ENCODE measurements around the gene RALB.

RALB gene

GRCh38 chr2:120334068-120334467 is 81.4 kb downstream of the RALB start:
- Histone ChIP-seq H4K20me1 (ENCODE audit: insufficient read depth, low read length) (no peaks in the 10 kb centered on the region), H3K9ac (ENCODE audit: low read depth, low read length) (no peak overlapping the region), H3K79me2 (ENCODE audit: insufficient read depth, low read length) (no peaks in the 10 kb centered on the region), H2AFZ (ENCODE audit: low read depth, low read length) (no peak overlapping the region), H3K36me3 (ENCODE audit: insufficient read depth, low read length) (no peaks in the 10 kb centered on the region), H3K27ac (ENCODE audit: low read length) (no peak overlapping the region), H3K4me1 (ENCODE audit: insufficient read depth, low read length) (no peaks in the 10 kb centered on the region), H3K27me3 (ENCODE audit: insufficient read depth, low read length, poor library complexity) (no peaks in the 10 kb centered on the region), H3K4me2 (ENCODE audit: insufficient read depth, low read length) (no peak overlapping the region), H3K9me3 (ENCODE audit: insufficient read depth, low read length, severe bottlenecking) (no peaks in the 10 kb centered on the region), H3K4me3 (ENCODE audit: low read depth in 1 of 2, low read length in 2 of 2) (no peak overlapping the region)
- DNase-seq (no peak), ATAC-seq (ENCODE audit: insufficient read depth, low read depth) (no peak)
- no peak for TF ChIP-seq EZH2 (IDR thresholded peaks at IDR 0.05; ENCODE audit: borderline replicate concordance, low read depth, low read length, severe bottlenecking)
- TF ChIP-seq CTCF (IDR thresholded peaks at IDR 0.05; ENCODE audit: borderline replicate concordance, extremely low read depth, low read length, poor library complexity, severe bottlenecking): no peak

GRCh38 chr2:120336749-120337148 is 84.1 kb downstream of the RALB start:
- TF ChIP-seq EZH2 (IDR thresholded peaks at IDR 0.05; ENCODE audit: borderline replicate concordance, low read depth, low read length, severe bottlenecking) (no peak), CTCF (IDR thresholded peaks at IDR 0.05; ENCODE audit: borderline replicate concordance, extremely low read depth, low read length, poor library complexity, severe bottlenecking) (no peak)
- Histone ChIP-seq H3K4me2 (ENCODE audit: insufficient read depth, low read length) (no peak overlapping the region), H3K4me1 (ENCODE audit: insufficient read depth, low read length) (no peaks in the 10 kb centered on the region), H3K27ac (ENCODE audit: low read length) (no peak overlapping the region), H3K27me3 (ENCODE audit: insufficient read depth, low read length, poor library complexity) (no peaks in the 10 kb centered on the region), H3K9me3 (ENCODE audit: insufficient read depth, low read length, severe bottlenecking) (no peaks in the 10 kb centered on the region), H3K4me3 (ENCODE audit: low read depth in 1 of 2, low read length in 2 of 2) (no peak overlapping the region), H4K20me1 (ENCODE audit: insufficient read depth, low read length) (no peaks in the 10 kb centered on the region), H3K9ac (ENCODE audit: low read depth, low read length) (no peak overlapping the region), H3K36me3 (ENCODE audit: insufficient read depth, low read length) (no peaks in the 10 kb centered on the region), H3K79me2 (ENCODE audit: insufficient read depth, low read length) (no peaks in the 10 kb centered on the region), H2AFZ (ENCODE audit: low read depth, low read length) (no peak overlapping the region)
- DNase-seq: no peak
- ATAC-seq (ENCODE audit: insufficient read depth, low read depth): no peak

- TF ChIP-seq CTCF (IDR thresholded peaks at IDR 0.05; ENCODE audit: borderline replicate concordance, extremely low read depth, low read length, poor library complexity, severe bottlenecking): no peak
- no peak for TF ChIP-seq EZH2 (IDR thresholded peaks at IDR 0.05; ENCODE audit: borderline replicate concordance, low read depth, low read length, severe bottlenecking)
- no peak for ATAC-seq (ENCODE audit: insufficient read depth, low read depth)
- no peak overlapping the region for H3K27ac ChIP-seq (ENCODE audit: low read length)
- no peaks in the 10 kb centered on the region for H4K20me1 ChIP-seq (ENCODE audit: insufficient read depth, low read length)
- no peaks in the 10 kb centered on the region for H3K4me1 ChIP-seq (ENCODE audit: insufficient read depth, low read length)
- no peak overlapping the region for H3K4me2 ChIP-seq (ENCODE audit: insufficient read depth, low read length)
- DNase-seq: no peak
- no peak overlapping the region for H3K9ac ChIP-seq (ENCODE audit: low read depth, low read length)
- H3K27me3 ChIP-seq (ENCODE audit: insufficient read depth, low read length, poor library complexity): no peaks in the 10 kb centered on the region
- H3K9me3 ChIP-seq (ENCODE audit: insufficient read depth, low read length, severe bottlenecking): no peaks in the 10 kb centered on the region
- no peaks in the 10 kb centered on the region for H3K79me2 ChIP-seq (ENCODE audit: insufficient read depth, low read length)
- no peak overlapping the region for H3K4me3 ChIP-seq (ENCODE audit: low read depth in 1 of 2, low read length in 2 of 2)
- no peak overlapping the region for H2AFZ ChIP-seq (ENCODE audit: low read depth, low read length)
- no peaks in the 10 kb centered on the region for H3K36me3 ChIP-seq (ENCODE audit: insufficient read depth, low read length)
Observed at GRCh38 chr2:120338015-120338414, 85.4 kb downstream of the RALB start.

- Histone ChIP-seq H3K79me2 (ENCODE audit: insufficient read depth, low read length) (no peaks in the 10 kb centered on the region), H4K20me1 (ENCODE audit: insufficient read depth, low read length) (no peaks in the 10 kb centered on the region), H3K9ac (ENCODE audit: low read depth, low read length) (no peak overlapping the region), H3K27me3 (ENCODE audit: insufficient read depth, low read length, poor library complexity) (no peaks in the 10 kb centered on the region), H3K4me1 (ENCODE audit: insufficient read depth, low read length) (no peaks in the 10 kb centered on the region), H3K4me3 (ENCODE audit: low read depth in 1 of 2, low read length in 2 of 2) (no peak overlapping the region), H3K9me3 (ENCODE audit: insufficient read depth, low read length, severe bottlenecking) (no peaks in the 10 kb centered on the region), H3K36me3 (ENCODE audit: insufficient read depth, low read length) (no peaks in the 10 kb centered on the region), H3K27ac (ENCODE audit: low read length) (no peak overlapping the region), H3K4me2 (ENCODE audit: insufficient read depth, low read length) (no peak overlapping the region), H2AFZ (ENCODE audit: low read depth, low read length) (no peak overlapping the region)
- TF ChIP-seq CTCF (IDR thresholded peaks at IDR 0.05; ENCODE audit: borderline replicate concordance, extremely low read depth, low read length, poor library complexity, severe bottlenecking) (no peak), EZH2 (IDR thresholded peaks at IDR 0.05; ENCODE audit: borderline replicate concordance, low read depth, low read length, severe bottlenecking) (no peak)
- DNase-seq (no peak), ATAC-seq (ENCODE audit: insufficient read depth, low read depth) (no peak)
Observed at GRCh38 chr2:120341977-120342376, 89.3 kb downstream of the RALB start.
